ENCODE data around the gene NEDD4L.

DNA sequence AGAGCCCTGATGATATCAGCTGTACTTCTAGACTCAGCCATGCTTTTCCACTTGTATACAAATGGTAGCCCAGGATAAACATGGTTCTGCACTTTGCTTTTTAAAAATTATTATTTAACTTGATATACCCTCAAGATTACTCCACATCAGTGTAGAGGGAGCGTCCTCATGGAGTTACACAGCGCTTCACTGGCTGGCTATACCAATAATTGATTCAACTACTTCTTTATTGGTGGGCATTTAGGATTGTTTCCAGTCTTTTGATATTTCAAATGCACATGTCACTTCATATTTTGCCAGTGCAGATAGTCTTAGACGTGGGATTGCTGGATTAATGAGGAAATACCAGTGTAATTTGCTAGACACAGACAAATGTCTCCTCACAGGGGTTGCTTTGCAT is 10.8 kb upstream of the NEDD4L start:
- TF ChIP-seq, protein P1, sequence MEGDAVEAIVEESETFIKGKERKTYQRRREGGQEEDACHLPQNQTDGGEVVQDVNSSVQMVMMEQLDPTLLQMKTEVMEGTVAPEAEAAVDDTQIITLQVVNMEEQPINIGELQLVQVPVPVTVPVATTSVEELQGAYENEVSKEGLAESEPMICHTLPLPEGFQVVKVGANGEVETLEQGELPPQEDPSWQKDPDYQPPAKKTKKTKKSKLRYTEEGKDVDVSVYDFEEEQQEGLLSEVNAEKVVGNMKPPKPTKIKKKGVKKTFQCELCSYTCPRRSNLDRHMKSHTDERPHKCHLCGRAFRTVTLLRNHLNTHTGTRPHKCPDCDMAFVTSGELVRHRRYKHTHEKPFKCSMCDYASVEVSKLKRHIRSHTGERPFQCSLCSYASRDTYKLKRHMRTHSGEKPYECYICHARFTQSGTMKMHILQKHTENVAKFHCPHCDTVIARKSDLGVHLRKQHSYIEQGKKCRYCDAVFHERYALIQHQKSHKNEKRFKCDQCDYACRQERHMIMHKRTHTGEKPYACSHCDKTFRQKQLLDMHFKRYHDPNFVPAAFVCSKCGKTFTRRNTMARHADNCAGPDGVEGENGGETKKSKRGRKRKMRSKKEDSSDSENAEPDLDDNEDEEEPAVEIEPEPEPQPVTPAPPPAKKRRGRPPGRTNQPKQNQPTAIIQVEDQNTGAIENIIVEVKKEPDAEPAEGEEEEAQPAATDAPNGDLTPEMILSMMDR (IDR thresholded peaks at IDR 0.05; ENCODE audit: insufficient read depth, low read depth, low read length) = no peak
- TF ChIP-seq EZH2 (IDR thresholded peaks at IDR 0.05; ENCODE audit: insufficient read depth, low read length) = no peak
